Fibroblast of the aortic adventitia (primary cell): Measurements from ENCODE around the gene KSR1. TPM values are rescaled to one million over a fixed set of nuclear protein-coding genes. Genes with fewer than 3 reads are reported as not detected.

Experiments used
- DNase-seq: peaks from one replicate; pipeline ENCODE4 v3.0.0-alpha.2; 2010; ENCODE audit warnings: low read depth
- H3K4me3 ChIP-seq: 2 replicates; pipeline ENCODE4 v1.5.1; 2011; ENCODE audit warnings: low read depth, mild to moderate bottlenecking, control low read depth, low read length, moderate library complexity
- CTCF ChIP-seq: IDR thresholded peaks from 2 replicates; pipeline ENCODE4 v1.5.1; 2011; ENCODE audit warnings: mild to moderate bottlenecking, low read length, control low read depth, inconsistent platforms; ENCODE audit not compliant: insufficient read depth
- total RNA-seq: library from RNA; depleted of rRNA; stranded (reverse); fragments of >200 nt; gene quantifications from 2 replicates; pipeline ENCODE4 v1.2.3, GENCODE V29; 2012; ENCODE audit warnings: low replicate concordance

The KSR1 gene
- total RNA-seq, 1 donor, result 19.4 TPM

GRCh38 chr17:27495460-27495859 lies 39.2 kb downstream of the KSR1 start:
- DNase-seq, result no peak
- H3K4me3 ChIP-seq, result no peak overlapping the region
- no peak for TF ChIP-seq CTCF

GRCh38 chr17:27496005-27496404 lies 39.8 kb downstream of the KSR1 start:
- no peak for TF ChIP-seq CTCF
- DNase-seq, result no peak
- H3K4me3 ChIP-seq, result no peak overlapping the region

- DNase-seq, result no peak
- no peak for TF ChIP-seq CTCF
- H3K4me3 ChIP-seq, result no peak overlapping the region
These were observed 40.2 kb downstream of the KSR1 start for GRCh38 chr17:27496437-27496943.

GRCh38 chr17:27496971-27497370 lies 40.7 kb downstream of the KSR1 start:
- no peak overlapping the region for H3K4me3 ChIP-seq
- no peak for DNase-seq
- no peak for TF ChIP-seq CTCF

GRCh38 chr17:27497696-27498095 lies 41.4 kb downstream of the KSR1 start:
- no peak overlapping the region for H3K4me3 ChIP-seq
- TF ChIP-seq CTCF, result no peak
- DNase-seq, result no peak

- DNase-seq, result no peak
- TF ChIP-seq CTCF, result no peak
- no peak overlapping the region for H3K4me3 ChIP-seq
These were observed 42.5 kb downstream of the KSR1 start for GRCh38 chr17:27498615-27499309.
